ENCODE data around the gene TTLL9.

DNA sequence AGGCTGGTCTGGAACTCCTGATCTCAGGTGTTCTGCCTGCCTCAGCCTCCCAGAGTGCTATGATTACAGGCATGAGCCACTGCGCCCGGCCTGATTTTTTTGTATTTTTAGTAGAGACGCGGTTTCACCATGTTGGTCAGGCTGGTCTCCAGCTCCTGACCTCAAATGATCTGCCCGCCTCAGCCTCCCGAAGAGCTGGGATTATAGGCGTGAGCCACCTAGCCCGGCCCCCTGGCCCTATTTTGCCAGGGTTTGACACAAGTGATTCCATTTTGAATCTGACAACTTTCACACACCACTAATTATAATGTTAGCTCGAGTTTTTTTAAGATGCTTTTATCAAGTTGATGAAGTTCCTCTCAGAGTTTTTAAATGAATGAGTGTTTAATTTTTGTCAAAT lies 25.6 kb downstream of the TTLL9 start:
- TF ChIP-seq, protein P1, sequence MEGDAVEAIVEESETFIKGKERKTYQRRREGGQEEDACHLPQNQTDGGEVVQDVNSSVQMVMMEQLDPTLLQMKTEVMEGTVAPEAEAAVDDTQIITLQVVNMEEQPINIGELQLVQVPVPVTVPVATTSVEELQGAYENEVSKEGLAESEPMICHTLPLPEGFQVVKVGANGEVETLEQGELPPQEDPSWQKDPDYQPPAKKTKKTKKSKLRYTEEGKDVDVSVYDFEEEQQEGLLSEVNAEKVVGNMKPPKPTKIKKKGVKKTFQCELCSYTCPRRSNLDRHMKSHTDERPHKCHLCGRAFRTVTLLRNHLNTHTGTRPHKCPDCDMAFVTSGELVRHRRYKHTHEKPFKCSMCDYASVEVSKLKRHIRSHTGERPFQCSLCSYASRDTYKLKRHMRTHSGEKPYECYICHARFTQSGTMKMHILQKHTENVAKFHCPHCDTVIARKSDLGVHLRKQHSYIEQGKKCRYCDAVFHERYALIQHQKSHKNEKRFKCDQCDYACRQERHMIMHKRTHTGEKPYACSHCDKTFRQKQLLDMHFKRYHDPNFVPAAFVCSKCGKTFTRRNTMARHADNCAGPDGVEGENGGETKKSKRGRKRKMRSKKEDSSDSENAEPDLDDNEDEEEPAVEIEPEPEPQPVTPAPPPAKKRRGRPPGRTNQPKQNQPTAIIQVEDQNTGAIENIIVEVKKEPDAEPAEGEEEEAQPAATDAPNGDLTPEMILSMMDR (IDR thresholded peaks at IDR 0.05) = no peak
- TF ChIP-seq POLR2A (IDR thresholded peaks at IDR 0.05) (no peak), POLR2AphosphoS5 (IDR thresholded peaks at IDR 0.05) (no peak), EP300 (IDR thresholded peaks at IDR 0.05) (no peak)

Data from suprapubic skin (tissue), 4 donors.